NCI-H748 treated with DMSO at 0.1 percent for 48 hours (cell line): ENCODE measurements around the gene SRD5A2.
"Not testable (repeated sequence)": the region's sequence is repeated elsewhere in the genome, so short reads cannot be mapped to it uniquely, and the experiment has no call there.

Experiments used
- DNase-seq: peaks from one replicate; lab custom pipeline; 2025; lab: John Stamatoyannopoulos, UW

Gene SRD5A2

DNA sequence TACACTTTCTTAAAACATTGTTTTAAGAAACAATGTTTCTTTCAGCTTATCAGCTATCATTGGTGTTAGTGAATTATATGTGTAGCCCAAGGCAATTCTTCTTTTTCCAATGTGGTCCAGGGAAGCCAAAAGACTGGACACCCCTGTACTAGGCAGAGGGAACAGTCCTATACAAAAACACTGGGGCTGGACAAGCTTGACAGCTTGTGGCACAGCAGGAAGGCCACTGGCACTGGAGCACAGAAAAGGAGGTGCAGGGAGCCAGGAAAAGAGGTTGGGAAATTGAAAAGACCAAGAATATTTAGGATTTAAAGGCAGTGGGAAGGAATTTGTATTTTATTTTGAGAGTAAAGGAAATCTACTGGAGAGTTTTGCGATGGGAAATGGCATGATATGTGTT, 47.7 kb downstream of the SRD5A2 start:
- DNase-seq = no peak

DNA sequence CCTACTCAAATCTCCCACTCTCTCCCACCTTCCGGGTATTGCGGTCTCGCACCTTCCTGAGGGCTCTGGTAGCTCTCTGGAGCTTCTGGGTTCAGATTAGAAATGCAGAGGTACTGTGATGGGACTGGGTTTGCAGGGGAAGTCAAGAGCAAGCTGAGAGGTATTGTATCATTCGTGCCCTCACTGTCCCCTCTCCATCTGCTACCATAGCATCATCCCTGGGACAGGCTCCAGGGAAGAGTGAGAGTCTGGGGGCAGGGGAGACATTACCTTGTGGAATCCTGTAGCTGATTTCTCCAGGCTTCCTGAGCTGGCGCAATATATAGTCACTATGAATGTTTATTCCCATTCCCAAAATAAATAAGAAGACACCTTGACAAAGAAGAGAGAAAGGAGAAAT, 49.6 kb downstream of the SRD5A2 start:
- no peak for DNase-seq

DNA sequence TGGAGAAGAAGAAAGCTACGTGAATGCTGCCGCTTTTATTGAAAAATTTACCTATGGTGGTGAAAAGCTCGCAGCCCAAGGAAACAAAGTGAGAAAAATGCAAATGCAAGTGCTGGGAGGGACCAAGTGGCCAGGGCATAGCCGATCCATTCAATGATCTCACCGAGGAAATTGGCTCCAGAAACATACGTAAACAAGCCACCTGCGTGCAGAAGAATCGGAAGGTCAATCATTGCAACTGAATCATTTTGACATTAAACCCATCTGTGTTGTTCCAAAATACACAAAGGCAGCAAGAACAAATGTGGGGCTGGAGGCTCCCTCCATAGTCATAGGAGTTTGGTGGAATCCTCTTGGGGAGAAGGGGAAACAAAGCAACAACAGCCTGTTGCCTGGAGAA, 51.5 kb downstream of the SRD5A2 start:
- no peak for DNase-seq

DNA sequence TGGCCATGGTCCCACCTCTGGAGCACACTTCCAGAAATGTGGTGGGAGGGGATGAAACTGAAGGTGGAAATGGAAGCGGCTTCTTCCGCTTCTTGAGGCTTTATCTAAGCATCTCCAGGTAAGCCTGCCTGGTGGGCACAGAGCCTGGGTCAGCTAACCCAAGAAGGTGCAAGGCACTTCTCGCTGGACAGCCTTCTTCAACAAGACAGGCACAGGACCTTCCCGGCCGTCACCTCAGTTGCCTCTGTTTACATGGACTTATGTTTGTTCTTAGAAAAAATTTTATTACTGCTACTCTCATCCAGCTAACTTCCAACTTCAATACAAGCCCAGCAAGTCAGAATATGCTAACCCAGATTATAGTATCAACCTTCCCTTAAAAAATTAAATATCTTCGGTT, 51.9 kb downstream of the SRD5A2 start:
- DNase-seq = no peak

DNA sequence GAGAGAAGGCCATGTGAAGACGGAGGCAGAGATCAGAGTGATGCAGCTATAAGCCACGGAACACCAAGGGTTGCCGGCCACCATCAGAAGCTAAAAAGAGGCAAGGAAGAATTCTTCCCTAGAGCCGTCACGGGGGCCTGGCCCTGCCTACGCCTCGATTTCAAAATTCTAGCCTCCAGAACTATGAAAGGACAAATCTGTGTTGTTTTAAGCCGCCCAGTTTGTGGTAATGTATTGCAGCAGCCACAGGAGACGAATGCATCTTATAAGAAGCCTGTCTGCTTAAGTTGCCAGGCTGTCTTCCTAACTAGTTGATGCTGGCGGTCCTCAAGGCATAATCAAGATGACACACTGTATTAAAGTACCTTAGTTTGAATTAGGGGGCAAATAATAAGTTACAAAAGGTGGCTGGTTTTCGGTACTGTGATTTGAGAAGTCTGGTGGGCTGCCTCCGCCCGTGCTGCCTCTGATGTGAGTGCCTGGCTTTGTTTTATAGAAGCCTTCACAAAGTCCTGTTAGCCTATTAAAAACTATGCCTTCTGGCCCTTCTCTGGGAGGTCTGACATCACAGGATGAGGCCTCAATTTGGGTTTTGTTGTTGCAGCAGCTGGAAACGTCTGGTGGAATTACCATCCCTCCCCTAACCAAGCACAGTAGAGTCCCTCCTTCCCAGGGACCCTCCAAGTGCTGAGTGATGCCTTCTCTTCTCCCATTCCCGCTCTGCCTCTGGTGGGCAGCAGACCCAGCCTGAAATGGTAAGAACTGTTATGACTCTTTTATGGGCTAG, 53.6 kb downstream of the SRD5A2 start:
- no peak for DNase-seq

DNA sequence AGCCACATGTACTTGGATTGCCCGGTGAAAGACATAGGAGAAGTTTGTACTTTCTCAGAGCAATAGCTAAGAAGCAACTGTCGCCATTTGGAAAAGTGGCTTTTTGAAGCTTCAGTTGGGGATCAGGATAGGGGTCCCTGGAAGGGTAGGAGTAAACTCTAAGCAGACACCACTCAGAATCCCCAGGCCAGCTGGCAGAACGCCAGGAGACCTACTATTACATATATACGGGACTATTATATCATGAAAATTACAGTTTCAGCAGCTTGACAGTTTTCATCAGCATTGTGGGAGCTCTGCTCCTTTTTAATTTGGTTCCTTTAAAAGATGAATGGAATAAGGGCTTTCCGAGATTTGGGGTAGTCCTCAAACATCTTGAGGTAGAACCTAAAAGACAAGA, 54.9 kb downstream of the SRD5A2 start:
- no peak for DNase-seq

DNA sequence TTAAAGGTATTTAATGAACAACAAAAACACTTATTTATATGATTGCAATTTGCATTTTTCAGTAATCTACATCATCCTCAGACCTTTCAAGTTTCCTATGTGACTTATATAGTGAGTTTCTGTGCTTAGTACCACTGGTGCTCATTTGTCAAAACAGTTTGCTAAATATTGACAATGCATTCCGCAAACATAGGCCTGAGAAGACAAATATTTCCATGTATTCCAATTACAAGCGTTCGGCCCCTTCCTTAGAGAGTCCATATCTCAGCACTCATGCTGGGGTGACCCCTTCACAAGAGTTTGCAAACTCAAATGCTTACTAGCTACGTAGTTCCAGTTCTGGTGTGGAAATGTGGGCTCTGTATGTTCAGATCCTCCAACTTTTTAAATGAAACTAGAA, 56.1 kb downstream of the SRD5A2 start:
- no peak for DNase-seq

DNA sequence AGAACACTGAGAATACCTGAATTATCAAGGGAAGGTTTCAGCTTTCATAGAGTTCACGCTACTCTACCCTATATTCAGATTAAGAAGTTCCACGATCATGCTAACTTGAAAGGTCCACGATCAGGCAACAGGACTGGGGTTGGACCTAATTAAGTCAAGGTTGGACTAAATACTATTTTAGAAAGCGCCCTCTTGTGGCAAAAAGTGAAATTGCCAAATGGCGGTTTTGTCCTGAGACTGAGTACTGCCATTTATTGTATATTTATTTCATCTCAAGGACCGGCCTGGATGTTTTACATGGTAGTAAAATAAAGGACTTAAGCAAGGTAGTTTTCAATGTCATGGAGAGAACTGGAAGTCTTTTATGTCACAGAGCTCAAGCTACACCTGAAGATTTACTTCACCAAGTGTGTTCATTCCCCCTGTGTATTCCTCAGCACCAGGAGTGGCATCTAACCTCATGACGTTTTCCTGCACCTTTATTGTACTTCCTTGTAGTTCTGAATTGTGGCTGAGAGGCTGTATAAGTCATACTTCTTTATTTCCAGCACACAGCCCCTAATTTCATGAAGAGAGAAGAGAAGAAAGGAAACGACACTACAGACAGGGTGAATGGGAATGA, 56.8 kb downstream of the SRD5A2 start:
- DNase-seq = no peak

DNA sequence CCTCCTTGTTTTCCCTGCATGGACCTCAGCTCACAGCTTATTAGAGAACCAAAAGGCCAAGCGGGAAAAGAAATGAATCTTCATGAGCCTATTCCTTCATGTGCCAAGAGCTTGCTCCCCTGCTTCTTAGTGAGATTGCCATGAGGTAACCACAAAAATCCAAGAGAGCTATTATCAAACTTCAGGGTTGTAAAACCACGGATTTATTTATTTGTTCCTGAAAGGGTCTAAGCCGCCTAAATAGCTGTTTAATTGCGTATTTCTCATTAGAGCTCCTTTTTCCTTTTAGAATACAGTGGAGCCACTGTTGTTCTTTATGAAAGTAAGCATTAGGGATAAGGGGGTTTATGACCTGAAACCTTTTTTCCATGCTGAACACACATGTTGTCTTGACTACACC, 58.0 kb downstream of the SRD5A2 start:
- no peak for DNase-seq

DNA sequence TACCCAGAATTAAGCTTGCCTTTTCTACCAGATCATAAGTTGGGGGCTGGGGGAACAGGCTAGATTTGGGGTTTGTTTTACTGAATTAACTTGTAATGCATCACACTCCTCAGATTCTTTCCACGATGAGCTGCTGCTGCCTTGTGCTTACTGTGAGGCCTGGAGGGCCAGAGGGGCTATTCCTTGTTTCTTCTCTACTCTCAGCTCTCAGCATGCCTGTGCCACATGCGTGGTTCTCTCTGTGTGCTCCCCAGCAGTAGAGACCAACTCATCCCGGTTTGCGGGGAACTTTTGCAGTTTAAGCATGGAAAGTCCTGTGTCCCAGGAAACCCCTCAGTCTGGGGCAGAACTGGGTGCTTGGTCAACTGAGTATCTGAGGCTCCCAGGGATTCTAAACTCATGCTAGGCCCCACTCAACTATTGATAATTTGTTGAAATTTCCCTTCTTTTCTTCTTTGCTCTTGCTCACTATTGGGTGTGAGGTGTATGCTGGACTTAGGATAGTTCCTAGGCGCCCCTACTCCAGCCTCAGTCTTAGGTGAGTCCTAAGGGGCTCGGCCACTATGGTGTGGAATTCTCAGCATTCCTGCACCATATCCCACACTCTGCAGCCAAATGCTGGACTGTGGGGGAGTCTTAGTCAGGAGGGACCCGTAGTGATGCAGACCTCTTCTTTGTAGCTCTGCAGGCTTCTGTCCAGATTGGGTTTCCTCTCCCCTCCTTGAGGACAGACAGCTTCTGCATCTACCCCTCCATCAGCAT, 63.1 kb downstream of the SRD5A2 start:
- DNase-seq = no peak

DNA sequence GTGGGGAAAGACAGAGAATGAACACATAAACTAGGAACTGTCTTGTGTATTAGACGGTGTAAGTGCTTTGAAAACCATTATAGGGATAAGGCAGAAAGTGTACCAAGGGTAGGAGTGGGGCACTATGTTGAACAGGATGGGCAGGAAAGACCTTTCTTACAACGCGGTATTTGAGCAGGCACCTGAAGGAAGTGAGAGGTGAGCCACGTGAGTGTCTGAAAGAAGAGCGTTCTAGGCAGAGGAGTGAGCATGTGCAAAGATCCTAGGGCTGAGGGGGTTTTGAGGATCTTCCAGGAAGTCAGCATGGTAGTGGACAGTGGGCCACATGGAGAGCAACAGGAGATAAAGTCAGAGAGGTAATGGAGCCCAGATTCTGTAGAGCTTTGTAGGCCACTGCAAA, 65.2 kb downstream of the SRD5A2 start:
- DNase-seq = no peak

DNA sequence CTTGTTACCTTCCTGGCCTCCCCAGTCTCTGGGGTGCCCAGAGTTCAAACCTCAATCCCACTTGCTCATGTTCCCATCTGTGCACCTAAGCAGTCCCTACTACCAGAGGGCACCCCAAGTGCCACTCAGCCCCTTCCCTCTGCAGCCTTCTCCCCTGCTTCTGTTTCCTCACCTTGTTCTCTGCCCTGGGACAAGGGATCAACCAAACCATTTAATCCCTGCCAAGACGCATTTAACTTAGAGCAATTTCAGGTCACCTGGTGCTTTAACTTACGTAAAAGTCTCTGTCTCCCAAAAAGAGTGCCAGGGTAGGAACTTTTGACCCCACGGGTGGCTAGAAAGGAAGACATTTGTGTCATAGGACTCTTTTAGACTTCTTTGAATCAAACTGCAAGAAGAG, 67.2 kb downstream of the SRD5A2 start:
- no peak for DNase-seq

DNA sequence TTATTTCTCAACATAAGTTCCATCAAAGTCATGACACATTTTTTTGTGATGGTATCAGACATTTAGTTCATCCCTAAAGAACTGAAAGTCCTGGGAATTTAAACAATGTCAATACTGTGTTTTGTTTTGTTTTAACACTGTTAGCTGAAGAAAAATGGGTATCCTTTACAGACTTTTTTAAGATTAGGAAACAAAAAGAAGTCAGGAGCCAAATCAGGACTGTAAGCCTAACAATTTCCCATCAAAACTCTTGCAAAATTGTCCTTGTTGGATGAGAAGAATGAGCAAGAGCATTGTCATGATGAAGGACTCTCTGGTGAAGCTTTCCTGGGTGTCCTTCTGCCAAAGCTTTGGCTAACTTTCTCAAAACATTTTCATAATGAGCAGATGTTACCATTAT, 69.4 kb downstream of the SRD5A2 start:
- no peak for DNase-seq

DNA sequence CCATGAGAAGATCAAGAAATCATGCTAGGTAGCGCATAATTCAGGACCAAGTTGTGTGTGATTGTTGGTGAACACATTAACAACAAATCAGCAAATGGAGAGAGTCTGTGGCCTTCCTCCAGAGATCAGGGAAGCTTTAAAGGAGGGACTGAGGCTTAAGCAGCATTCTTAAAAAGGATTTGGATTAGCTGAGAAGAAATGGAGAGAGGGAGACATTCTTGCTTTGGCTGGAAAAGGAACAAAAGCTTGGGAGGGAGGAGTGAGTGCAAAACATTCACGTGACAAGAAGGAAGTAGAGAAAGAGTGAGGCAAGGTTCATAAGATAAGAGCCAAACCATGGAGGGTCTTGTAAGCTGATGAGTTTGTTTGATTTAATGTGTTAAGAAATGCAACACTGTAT, 75.6 kb downstream of the SRD5A2 start:
- DNase-seq = no peak

DNA sequence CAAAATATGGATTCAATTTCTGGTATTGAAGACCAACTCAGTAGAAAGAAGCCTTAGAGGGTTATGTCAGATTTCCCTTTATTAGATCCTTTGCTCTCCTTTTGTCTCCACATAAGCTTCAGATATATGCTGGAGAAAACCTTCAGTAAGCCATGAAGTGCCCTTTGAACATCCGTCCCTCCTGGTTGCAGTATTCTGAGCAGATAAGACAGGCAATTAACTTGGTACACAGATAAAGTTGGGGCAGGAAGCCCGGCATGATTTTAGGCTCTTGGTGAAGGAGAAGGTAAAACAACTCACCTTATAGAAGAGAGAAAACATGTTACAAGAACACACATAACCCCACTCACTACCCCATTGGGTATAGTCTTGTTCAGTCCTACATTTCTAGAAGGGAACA, 76.4 kb downstream of the SRD5A2 start:
- DNase-seq = no peak

DNA sequence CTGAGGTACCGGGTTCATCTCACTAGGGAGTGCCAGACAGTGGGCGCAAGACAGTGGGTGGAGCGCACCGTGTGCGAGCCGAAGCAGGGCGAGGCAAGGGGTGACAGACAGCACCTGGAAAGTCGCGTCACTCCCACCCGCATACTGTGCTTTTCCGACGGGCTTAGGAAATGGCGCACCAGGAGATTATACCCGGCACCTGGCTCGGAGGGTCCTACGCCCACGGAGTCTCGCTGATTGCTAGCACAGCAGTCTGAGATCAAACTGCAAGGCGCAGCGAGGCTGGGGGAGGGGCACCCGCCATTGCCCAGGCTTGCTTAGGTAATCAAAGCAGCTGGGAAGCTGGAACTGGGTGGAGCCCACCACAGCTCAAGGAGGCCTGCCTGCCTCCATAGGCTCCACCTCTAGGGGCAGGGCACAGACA, 84.3 kb downstream of the SRD5A2 start:
- not testable (repeated sequence) for DNase-seq

DNA sequence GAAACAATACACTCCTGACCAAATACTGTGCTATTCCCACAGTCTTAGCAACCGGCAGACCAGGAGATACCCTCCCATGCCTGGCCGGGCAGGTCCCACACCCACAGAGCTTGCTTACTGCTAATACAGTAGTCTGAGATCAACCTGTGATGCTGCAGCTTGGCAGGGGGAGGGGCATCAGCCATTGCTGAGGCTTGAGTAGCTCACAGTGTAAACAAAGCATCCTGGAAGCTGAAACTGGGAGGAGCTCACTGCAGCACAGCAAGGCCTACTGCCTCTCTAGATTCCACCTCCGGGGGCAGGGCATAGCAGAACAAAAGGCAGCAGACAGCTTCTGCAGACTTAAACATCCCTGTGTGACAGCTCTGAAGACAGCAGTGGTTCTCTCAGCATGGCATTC, 91.4 kb downstream of the SRD5A2 start:
- not testable (repeated sequence) for DNase-seq

DNA sequence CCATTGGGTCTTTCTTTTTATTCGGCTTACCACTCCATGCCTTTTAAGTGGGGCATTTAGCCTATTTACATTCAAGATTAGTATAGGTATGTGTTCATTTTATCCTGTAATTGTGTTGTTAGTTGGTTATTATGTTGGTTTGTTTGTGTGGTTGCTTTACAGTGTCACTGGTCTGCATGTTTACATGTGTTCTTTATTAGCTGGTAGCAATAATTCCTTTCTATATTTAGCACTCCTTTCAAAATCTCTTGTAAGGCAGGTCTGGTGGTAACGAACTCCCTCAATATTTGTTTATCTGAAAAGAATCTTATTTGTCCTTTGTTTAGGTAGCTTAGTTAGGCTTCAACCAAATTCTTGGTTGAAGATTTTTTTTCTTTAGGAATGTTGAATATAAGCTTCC, 97.5 kb downstream of the SRD5A2 start:
- no peak for DNase-seq

DNA sequence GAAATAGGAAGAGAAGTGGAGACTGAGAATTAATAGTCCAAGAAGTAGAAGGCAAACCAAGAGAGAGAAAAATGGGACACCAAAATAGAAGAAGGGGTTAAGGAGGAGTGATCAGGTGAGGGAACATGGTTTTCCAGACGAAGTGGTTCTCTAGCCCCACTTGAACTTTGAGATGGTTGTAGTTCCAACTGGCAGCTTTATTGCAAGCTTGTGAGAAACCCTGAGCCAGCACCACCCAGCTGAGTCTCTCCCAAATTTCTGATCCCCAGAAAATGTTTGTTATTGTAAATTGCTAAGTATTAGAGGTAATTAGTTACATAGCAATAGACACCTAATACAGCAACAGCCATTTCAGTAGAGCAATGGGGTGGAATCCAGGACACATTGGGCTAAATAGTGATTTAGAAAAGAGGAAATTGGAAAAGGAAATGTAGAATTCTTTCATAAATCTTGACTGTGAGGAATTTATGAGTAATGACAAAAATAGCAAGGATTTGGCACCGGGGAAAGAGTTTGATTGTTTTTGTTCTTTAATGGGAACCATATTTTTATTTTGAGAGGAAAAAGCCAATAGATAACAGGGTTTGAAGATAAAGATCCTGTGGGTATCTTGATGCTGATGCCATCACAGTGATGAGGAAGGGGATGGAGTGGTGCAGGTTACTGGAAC, 104.1 kb downstream of the SRD5A2 start:
- DNase-seq = no peak

DNA sequence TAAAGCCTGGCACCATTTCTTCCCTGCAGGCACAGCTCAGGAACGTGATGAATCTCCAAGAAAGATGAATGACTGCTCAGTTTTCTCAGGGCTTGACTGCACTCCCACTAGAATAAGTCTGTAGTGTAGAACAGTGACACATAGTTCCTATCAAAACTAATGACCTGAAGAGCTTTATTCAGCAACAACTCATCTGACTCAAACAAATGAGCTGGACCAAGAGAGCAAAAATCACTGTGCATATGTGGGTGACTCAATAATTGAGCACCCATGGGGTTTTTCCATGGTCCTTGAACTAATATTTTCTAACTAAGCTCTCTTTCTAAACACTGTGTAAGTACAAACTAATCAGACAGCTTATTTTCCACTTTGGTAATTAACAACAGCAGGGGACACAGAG, 105.0 kb downstream of the SRD5A2 start:
- no peak for DNase-seq

DNA sequence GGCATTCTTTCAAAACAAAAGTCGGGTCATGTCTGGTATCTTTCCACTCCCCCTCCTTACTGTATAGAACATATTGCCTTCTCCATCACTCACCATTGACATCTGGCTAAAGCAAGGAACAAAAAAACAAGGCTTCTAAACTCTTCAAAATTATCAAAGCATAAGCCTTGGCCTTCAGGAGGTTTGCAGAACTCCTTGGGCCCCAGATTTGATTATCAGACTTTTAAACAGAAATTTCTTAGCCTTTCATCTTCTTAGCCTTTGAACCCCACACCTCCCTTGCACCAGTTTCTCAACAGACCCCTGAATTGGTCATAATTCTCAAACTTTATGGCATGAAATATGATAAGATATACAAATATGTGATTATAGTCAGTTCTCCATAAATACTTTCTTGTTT, 106.4 kb downstream of the SRD5A2 start:
- no peak for DNase-seq
